ENCODE measurements around the gene ERN2.

Gene ERN2

DNA sequence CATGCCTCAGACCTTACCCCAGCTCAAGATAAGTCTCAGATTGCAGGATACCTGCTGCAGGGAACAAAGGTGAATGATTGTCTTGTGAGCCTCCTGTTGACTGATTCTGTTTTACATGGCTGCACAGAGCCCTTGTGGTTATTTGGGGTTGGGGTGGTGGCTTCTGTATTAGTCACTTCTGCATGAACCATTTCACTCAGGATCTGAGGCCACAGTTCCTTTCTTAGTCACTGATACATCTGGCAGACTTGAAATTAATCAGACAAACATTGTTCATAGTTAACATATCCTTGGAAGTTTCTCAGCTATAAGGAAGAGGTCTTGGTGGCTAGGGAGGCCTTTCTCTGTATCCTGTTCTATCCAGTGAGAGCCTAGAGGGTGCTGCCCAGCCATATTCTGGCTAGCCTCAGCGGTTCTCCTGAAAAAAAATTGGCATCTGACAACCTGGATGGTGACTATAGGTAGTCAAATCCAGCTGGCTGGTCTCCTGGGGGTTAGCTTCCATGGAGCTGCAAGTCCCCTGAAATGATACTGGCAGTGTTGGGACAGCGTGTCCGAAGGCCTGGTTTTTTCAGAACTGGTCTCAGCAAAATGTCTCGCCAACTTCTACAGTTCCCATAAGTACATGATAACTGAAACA is 42.8 kb downstream of the ERN2 start:
- no peak overlapping the region for H3K4me3 ChIP-seq (ENCODE audit: low read length)
- H4K20me1 ChIP-seq (ENCODE audit: control insufficient read depth, insufficient read depth, low read depth, low read length): no peaks in the 10 kb centered on the region
- no peaks in the 10 kb centered on the region for H3K9me2 ChIP-seq (replicated peaks; ENCODE audit: control insufficient read depth, low read length)
- H3F3A ChIP-seq (ENCODE audit: control insufficient read depth, insufficient read depth): no peaks in the 10 kb centered on the region
- H3K4me2 ChIP-seq (ENCODE audit: low read length): no peak overlapping the region
- H3K36me3 ChIP-seq (ENCODE audit: control insufficient read depth, low read length): peaks cover 62% of the 10 kb centered on the region
- H3K4me1 ChIP-seq (ENCODE audit: control insufficient read depth, low read length): peaks cover 12% of the 10 kb centered on the region
- TF ChIP-seq EZH2phosphoT487 (IDR thresholded peaks at IDR 0.05; ENCODE audit: borderline replicate concordance, low read length): no peak
- TF ChIP-seq, protein P1, sequence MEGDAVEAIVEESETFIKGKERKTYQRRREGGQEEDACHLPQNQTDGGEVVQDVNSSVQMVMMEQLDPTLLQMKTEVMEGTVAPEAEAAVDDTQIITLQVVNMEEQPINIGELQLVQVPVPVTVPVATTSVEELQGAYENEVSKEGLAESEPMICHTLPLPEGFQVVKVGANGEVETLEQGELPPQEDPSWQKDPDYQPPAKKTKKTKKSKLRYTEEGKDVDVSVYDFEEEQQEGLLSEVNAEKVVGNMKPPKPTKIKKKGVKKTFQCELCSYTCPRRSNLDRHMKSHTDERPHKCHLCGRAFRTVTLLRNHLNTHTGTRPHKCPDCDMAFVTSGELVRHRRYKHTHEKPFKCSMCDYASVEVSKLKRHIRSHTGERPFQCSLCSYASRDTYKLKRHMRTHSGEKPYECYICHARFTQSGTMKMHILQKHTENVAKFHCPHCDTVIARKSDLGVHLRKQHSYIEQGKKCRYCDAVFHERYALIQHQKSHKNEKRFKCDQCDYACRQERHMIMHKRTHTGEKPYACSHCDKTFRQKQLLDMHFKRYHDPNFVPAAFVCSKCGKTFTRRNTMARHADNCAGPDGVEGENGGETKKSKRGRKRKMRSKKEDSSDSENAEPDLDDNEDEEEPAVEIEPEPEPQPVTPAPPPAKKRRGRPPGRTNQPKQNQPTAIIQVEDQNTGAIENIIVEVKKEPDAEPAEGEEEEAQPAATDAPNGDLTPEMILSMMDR (IDR thresholded peaks at IDR 0.05; ENCODE audit: low read depth, low read length, poor library complexity, severe bottlenecking): no peak
- H3K27me3 ChIP-seq (ENCODE audit: control insufficient read depth, low read length): no peaks in the 10 kb centered on the region
- H3K79me2 ChIP-seq (ENCODE audit: control insufficient read depth, low read length): no peaks in the 10 kb centered on the region
- no peak overlapping the region for H3K27ac ChIP-seq (ENCODE audit: low read depth, low read length)
- H3K9me3 ChIP-seq (ENCODE audit: control insufficient read depth, insufficient read depth, low read length): no peaks in the 10 kb centered on the region

DNA sequence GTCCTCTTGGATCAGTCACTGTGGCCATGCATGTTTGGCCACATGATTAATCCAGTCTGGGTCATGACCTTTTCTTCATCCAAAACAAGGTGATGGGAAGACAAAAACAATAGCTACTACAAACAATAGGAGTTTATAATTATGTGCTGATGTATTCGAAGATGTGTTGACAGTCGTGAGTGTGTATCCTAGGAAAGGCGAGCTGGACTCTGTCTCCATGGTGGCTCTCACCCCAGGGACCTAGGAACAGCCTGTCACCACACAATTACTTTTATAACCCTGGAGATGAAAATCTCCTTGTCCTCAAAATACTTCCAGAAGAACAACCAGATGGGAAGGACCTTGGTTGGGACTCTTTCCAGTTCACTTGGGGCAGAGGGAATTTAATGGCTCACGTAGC is 44.1 kb downstream of the ERN2 start:
- H3K9me3 ChIP-seq (ENCODE audit: control insufficient read depth, insufficient read depth, low read length): no peaks in the 10 kb centered on the region
- H3K36me3 ChIP-seq (ENCODE audit: control insufficient read depth, low read length): peaks cover 74% of the 10 kb centered on the region

DNA sequence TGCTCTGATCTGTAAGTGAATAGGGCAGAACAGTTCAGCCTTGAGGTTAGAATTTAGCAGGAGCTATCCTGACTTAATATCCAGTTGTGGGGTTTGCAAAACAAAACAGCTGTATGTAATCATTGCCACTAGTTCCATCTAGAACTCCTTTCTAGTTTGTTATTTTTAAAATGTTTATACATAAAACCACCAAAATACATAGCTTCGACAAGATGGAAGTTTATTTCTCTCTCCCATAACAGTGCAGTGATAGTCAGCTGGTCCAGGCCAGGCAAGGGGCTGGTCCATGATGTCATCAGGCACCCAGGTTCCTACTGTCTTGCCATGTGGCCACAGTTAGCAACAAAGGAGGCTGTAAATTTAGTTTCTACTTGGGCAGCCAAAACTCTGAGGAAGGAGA is 44.8 kb downstream of the ERN2 start:
- Histone ChIP-seq H3K79me2 (ENCODE audit: control insufficient read depth, low read length) (no peaks in the 10 kb centered on the region), H3K36me3 (ENCODE audit: control insufficient read depth, low read length) (peaks cover 77% of the 10 kb centered on the region), H4K20me1 (ENCODE audit: control insufficient read depth, insufficient read depth, low read depth, low read length) (no peaks in the 10 kb centered on the region), H3K4me3 (ENCODE audit: low read length) (no peak overlapping the region), H3K27me3 (ENCODE audit: control insufficient read depth, low read length) (no peaks in the 10 kb centered on the region), H3K4me1 (ENCODE audit: control insufficient read depth, low read length) (peaks cover 12% of the 10 kb centered on the region), H3F3A (ENCODE audit: control insufficient read depth, insufficient read depth) (no peaks in the 10 kb centered on the region), H3K4me2 (ENCODE audit: low read length) (no peak overlapping the region), H3K27ac (ENCODE audit: low read depth, low read length) (no peak overlapping the region), H3K9me3 (ENCODE audit: control insufficient read depth, insufficient read depth, low read length) (no peaks in the 10 kb centered on the region), H3K9me2 (replicated peaks; ENCODE audit: control insufficient read depth, low read length) (no peaks in the 10 kb centered on the region)
- TF ChIP-seq EZH2phosphoT487 (IDR thresholded peaks at IDR 0.05; ENCODE audit: borderline replicate concordance, low read length): no peak
- TF ChIP-seq, protein P1 (IDR thresholded peaks at IDR 0.05; ENCODE audit: low read depth, low read length, poor library complexity, severe bottlenecking): no peak

More for the DNA sequence above, 44.1 kb downstream of the ERN2 start:
- no peak overlapping the region for H3K27ac ChIP-seq (ENCODE audit: low read depth, low read length)
- no peaks in the 10 kb centered on the region for H3K9me2 ChIP-seq (replicated peaks; ENCODE audit: control insufficient read depth, low read length)
- no peaks in the 10 kb centered on the region for H3K27me3 ChIP-seq (ENCODE audit: control insufficient read depth, low read length)
- TF ChIP-seq EZH2phosphoT487 (IDR thresholded peaks at IDR 0.05; ENCODE audit: borderline replicate concordance, low read length): no peak
- TF ChIP-seq, protein P1 (IDR thresholded peaks at IDR 0.05; ENCODE audit: low read depth, low read length, poor library complexity, severe bottlenecking): no peak
- peaks cover 12% of the 10 kb centered on the region for H3K4me1 ChIP-seq (ENCODE audit: control insufficient read depth, low read length)
- no peak overlapping the region for H3K4me2 ChIP-seq (ENCODE audit: low read length)
- H3K79me2 ChIP-seq (ENCODE audit: control insufficient read depth, low read length): no peaks in the 10 kb centered on the region
- H3K4me3 ChIP-seq (ENCODE audit: low read length): no peak overlapping the region
- no peaks in the 10 kb centered on the region for H4K20me1 ChIP-seq (ENCODE audit: control insufficient read depth, insufficient read depth, low read depth, low read length)
- no peaks in the 10 kb centered on the region for H3F3A ChIP-seq (ENCODE audit: control insufficient read depth, insufficient read depth)
